Measurements from ENCODE around the gene NPR2.

The NPR2 gene

DNA sequence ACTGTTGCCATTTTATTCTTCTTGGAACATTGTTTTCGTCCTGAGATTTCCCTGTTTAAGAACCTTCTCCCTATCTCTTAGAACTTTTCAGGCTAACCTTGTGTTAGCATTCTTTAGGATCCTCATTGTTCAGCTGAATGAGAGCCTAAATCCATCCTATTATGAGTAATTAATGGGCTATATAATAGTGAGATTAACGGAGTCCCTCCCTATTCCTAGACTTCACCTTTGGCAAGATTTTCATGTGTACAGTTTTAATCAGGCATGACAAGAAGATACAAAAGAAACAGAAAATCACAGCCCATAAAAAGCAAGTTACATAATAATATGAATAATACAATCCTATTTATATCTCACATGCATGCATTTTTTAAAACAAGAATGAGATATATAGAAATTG is 28.2 kb upstream of the NPR2 start:
- no peak for TF ChIP-seq CTCF (conservative IDR thresholded peaks at IDR 0.05; ENCODE audit: low read length)
- no peak overlapping the region for H3K4me3 ChIP-seq (ENCODE audit: low read length)
- no peak for DNase-seq (ENCODE audit: low read depth)

GRCh38 chr9:35763803-35764202 is 27.6 kb upstream of the NPR2 start:
- no peak overlapping the region for H3K4me3 ChIP-seq (ENCODE audit: low read length)
- TF ChIP-seq CTCF (conservative IDR thresholded peaks at IDR 0.05; ENCODE audit: low read length): no peak
- DNase-seq (ENCODE audit: low read depth): no peak

GRCh38 chr9:35766997-35767396 is 24.4 kb upstream of the NPR2 start:
- no peak for DNase-seq (ENCODE audit: low read depth)
- no peak overlapping the region for H3K4me3 ChIP-seq (ENCODE audit: low read length)
- no peak for TF ChIP-seq CTCF (conservative IDR thresholded peaks at IDR 0.05; ENCODE audit: low read length)

DNA sequence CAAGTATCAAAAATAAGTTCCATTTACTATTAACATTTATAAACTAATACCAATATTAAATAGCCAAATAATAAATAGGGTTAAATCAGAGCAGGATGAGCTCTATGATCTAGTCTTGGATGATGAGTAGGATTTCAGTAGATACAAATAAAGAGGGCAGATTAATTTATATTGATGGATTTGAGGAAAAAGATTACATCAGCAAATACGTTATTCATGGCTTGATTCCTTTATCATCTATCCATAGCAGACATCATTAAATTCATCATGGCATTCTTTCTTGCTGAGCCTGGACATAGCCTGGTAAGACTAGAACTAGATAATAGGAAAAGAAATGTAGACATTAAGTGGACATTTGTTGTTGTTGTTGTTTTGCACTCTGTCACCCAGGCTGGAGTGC is 23.9 kb upstream of the NPR2 start:
- DNase-seq (ENCODE audit: low read depth): no peak
- TF ChIP-seq CTCF (conservative IDR thresholded peaks at IDR 0.05; ENCODE audit: low read length): no peak
- no peak overlapping the region for H3K4me3 ChIP-seq (ENCODE audit: low read length)

DNA sequence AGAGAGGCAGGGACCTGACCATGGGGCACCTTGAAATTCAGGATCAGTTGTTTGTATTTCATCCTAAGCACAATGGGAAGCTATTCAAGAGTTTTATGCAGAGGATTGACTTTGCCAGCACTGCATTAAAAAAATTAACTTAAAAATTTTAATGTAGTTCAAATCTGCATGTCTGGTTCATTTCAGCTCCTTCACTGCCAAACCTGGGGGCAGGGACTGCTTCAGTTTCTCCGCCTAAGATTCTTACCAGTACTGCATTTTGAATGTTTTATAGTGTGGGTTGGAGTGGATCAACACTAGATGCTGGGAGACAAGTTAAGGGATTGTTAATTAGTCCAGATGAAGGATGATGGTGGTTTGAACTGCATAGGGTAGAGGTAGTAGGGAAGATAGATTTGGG is 21.6 kb upstream of the NPR2 start:
- no peak overlapping the region for H3K4me3 ChIP-seq (ENCODE audit: low read length)
- no peak for TF ChIP-seq CTCF (conservative IDR thresholded peaks at IDR 0.05; ENCODE audit: low read length)
- no peak for DNase-seq (ENCODE audit: low read depth)

- no peak for DNase-seq (ENCODE audit: low read depth)
- no peak overlapping the region for H3K4me3 ChIP-seq (ENCODE audit: low read length)
- TF ChIP-seq CTCF (conservative IDR thresholded peaks at IDR 0.05; ENCODE audit: low read length): no peak
These were observed 20.3 kb upstream of the NPR2 start for GRCh38 chr9:35771075-35771433.

- H3K4me3 ChIP-seq (ENCODE audit: low read length): no peak overlapping the region
- TF ChIP-seq CTCF (conservative IDR thresholded peaks at IDR 0.05; ENCODE audit: low read length): no peak
- DNase-seq (ENCODE audit: low read depth): no peak
These were observed 19.9 kb upstream of the NPR2 start for GRCh38 chr9:35771534-35771933.

Data from AG10803 (cell line).